Activated CD8-positive, alpha-beta T cell treated with anti-CD3 and anti-CD28 coated beads for 36 hours (primary cell): ENCODE measurements around the gene PTPRK. TPM values are rescaled to one million over a fixed set of nuclear protein-coding genes. Genes with fewer than 3 reads are reported as not detected.

Source experiments
- ATAC-seq: fragments of 200-7000 bp; cut with Tn5 transposase; one replicate; pipeline ENCODE4 v1.10.0; 2021; ENCODE audit warnings: mild to moderate bottlenecking, moderate library complexity
- CTCF ChIA-PET: fragments of 350-600 bp; sonication (Branson Sonifier 250); formaldehyde crosslinking; loops from one replicate; lab custom pipeline; 2021; ENCODE audit warnings: antibody characterized with exemption; lab: Charles Lee
- POLR2A ChIA-PET: fragments of 350-600 bp; sonication (Branson Sonifier 250); formaldehyde crosslinking; loops from one replicate; lab custom pipeline; 2021; ENCODE audit warnings: antibody characterized with exemption; lab: Charles Lee
- DNase-seq: peaks from one replicate; pipeline ENCODE4 v3.0.0-alpha.2; 2020
- H3K27ac Mint-ChIP-seq: one replicate; pipeline ENCODE4 v1.8.0; 2021; ENCODE audit warnings: mild to moderate bottlenecking, mixed read lengths
- H3K27me3 Mint-ChIP-seq: one replicate; pipeline ENCODE4 v1.8.0; 2021; ENCODE audit warnings: mixed read lengths
- H3K36me3 Mint-ChIP-seq: one replicate; pipeline ENCODE4 v1.8.0; 2021; ENCODE audit warnings: low read depth, mixed read lengths
- H3K4me1 Mint-ChIP-seq: one replicate; pipeline ENCODE4 v1.8.0; 2021; ENCODE audit warnings: low read depth, mixed read lengths
- H3K4me3 Mint-ChIP-seq: one replicate; pipeline ENCODE4 v1.8.0; 2021; ENCODE audit warnings: mild to moderate bottlenecking, moderate library complexity, mixed read lengths
- H3K9me3 Mint-ChIP-seq: one replicate; pipeline ENCODE4 v1.8.0; 2021; ENCODE audit warnings: mixed read lengths
- CTCF ChIP-seq: fragments of 200-600 bp; IDR thresholded peaks from one replicate; pipeline ENCODE4 v1.8.0; 2022; ENCODE audit warnings: antibody characterized with exemption, mild to moderate bottlenecking
- intact Hi-C: fragments of 100-400 bp; cut with micrococcal nuclease; formaldehyde crosslinking; loops from one replicate; pipeline ENCODE4 v1.10.0; 2022
- total RNA-seq, 2 experiments: library from RNA; stranded (reverse); gene quantifications; one replicate each; pipeline ENCODE4 v1.2.3, GENCODE V29; 2021

Gene PTPRK
- total RNA-seq, 2 experiments from 2014 or later: 7.7 to 8.9 TPM

GRCh38 chr6:128200789-128201188 lies 319.6 kb downstream of the PTPRK start:
- Mint-ChIP-seq H3K27me3 (peaks cover 2% of the 10 kb centered on the region), H3K36me3 (no peaks in the 10 kb centered on the region), H3K9me3 (peaks cover 2% of the 10 kb centered on the region), H3K4me1 (no peaks in the 10 kb centered on the region), H3K27ac (no peak overlapping the region), H3K4me3 (no peak overlapping the region)
- ATAC-seq (no peak), DNase-seq (no peak)
- intact Hi-C loops: no loop called here
- no peak for TF ChIP-seq CTCF
- ChIA-PET CTCF (no interaction called here), POLR2A (no interaction called here)

- Mint-ChIP-seq H3K36me3 (no peaks in the 10 kb centered on the region), H3K27me3 (peaks cover 2% of the 10 kb centered on the region), H3K4me3 (no peak overlapping the region), H3K27ac (no peak overlapping the region), H3K9me3 (peaks cover 2% of the 10 kb centered on the region), H3K4me1 (no peaks in the 10 kb centered on the region)
- ChIA-PET CTCF (interaction anchor here (1.3 kb wide), 1 partner anchor 344 kb away, joined by 4 read pairs; no protein-coding TSS in a partner anchor), POLR2A (no interaction called here)
- no peak for DNase-seq
- intact Hi-C loops: no loop called here
- no peak for TF ChIP-seq CTCF
- no peak for ATAC-seq
These were observed 320.9 kb downstream of the PTPRK start for GRCh38 chr6:128199461-128199860.

GRCh38 chr6:128192972-128193371 lies 327.4 kb downstream of the PTPRK start:
- DNase-seq (no peak), ATAC-seq (no peak)
- Mint-ChIP-seq H3K4me1 (no peaks in the 10 kb centered on the region), H3K4me3 (no peak overlapping the region), H3K9me3 (no peaks in the 10 kb centered on the region), H3K36me3 (no peaks in the 10 kb centered on the region), H3K27me3 (no peaks in the 10 kb centered on the region), H3K27ac (no peak overlapping the region)
- intact Hi-C loops: no loop called here
- no peak for TF ChIP-seq CTCF
- CTCF ChIA-PET: interaction anchor here (0.9 kb wide), 1 partner anchor 22 kb away, joined by 3 read pairs; no protein-coding TSS in a partner anchor
- POLR2A ChIA-PET: no interaction called here

GRCh38 chr6:128188678-128189077 lies 331.7 kb downstream of the PTPRK start:
- DNase-seq (no peak), ATAC-seq (no peak)
- no peaks in the 10 kb centered on the region for H3K27me3 Mint-ChIP-seq
- TF ChIP-seq CTCF: no peak
- H3K27ac Mint-ChIP-seq: no peak overlapping the region
- no peak overlapping the region for H3K4me3 Mint-ChIP-seq
- intact Hi-C loops: no loop called here
- H3K4me1 Mint-ChIP-seq: no peaks in the 10 kb centered on the region
- ChIA-PET CTCF (no interaction called here), POLR2A (no interaction called here)
- H3K9me3 Mint-ChIP-seq: no peaks in the 10 kb centered on the region
- no peaks in the 10 kb centered on the region for H3K36me3 Mint-ChIP-seq

GRCh38 chr6:128186729-128187128 lies 333.7 kb downstream of the PTPRK start:
- CTCF ChIA-PET: no interaction called here
- TF ChIP-seq CTCF: no peak
- Mint-ChIP-seq H3K36me3 (no peaks in the 10 kb centered on the region), H3K27me3 (no peaks in the 10 kb centered on the region), H3K4me3 (no peak overlapping the region), H3K27ac (no peak overlapping the region), H3K9me3 (no peaks in the 10 kb centered on the region), H3K4me1 (no peaks in the 10 kb centered on the region)
- intact Hi-C loops: no loop called here
- ATAC-seq (no peak), DNase-seq (no peak)
- POLR2A ChIA-PET: no interaction called here
